ENCODE data around the gene KICS2. TPM values are rescaled to one million over a fixed set of nuclear protein-coding genes. Genes with fewer than 3 reads are reported as not detected.
A peak's percentile ranks its signal among the peaks of the same experiment; 100 is the strongest.

Gene KICS2
- total and polyA plus RNA-seq, 10 donors: 6.6 to 26.2 (median 13.7) TPM

DNA sequence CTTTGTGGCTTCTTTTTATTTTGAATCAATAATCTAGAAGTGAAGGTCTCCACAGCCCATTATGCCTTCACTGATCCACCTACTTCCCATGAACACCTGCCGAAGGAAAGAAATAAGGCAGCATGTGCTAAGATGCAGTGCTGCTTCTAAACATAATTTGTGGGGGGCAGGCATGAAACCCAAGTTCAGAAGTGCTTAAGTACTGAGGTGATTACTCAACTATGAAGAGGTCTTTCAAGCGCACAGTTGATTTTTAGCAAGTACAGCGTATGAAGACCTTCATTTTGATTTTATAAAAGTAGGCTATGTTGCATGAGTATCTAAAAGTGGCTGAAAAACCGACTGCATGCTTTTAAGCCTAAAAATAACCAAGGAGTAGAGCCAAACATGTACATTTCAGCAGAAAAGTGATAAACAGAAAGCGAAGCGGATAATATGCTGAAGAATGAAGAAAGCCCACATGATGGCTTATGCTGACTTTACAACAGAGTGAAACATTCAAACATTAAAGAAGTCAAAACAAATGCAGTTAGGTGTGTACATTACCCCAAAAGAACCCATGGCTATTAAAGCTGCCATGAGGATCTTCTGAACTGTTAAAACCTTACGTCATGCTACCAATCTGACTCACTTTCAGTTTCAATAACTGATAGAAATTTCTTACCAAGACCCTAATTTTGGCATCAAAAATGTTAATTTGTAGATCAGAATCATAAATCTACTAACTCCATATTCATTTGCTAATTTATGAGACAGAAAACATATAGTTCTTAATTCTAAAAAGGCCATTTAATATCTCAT, 29.3 kb downstream of the KICS2 start:
- no peak for TF ChIP-seq POLR2AphosphoS5 (IDR thresholded peaks at IDR 0.05)
- TF ChIP-seq, protein P1, sequence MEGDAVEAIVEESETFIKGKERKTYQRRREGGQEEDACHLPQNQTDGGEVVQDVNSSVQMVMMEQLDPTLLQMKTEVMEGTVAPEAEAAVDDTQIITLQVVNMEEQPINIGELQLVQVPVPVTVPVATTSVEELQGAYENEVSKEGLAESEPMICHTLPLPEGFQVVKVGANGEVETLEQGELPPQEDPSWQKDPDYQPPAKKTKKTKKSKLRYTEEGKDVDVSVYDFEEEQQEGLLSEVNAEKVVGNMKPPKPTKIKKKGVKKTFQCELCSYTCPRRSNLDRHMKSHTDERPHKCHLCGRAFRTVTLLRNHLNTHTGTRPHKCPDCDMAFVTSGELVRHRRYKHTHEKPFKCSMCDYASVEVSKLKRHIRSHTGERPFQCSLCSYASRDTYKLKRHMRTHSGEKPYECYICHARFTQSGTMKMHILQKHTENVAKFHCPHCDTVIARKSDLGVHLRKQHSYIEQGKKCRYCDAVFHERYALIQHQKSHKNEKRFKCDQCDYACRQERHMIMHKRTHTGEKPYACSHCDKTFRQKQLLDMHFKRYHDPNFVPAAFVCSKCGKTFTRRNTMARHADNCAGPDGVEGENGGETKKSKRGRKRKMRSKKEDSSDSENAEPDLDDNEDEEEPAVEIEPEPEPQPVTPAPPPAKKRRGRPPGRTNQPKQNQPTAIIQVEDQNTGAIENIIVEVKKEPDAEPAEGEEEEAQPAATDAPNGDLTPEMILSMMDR (IDR thresholded peaks at IDR 0.05 in 8 of 11, conservative IDR thresholded peaks at IDR 0.05 in 3 of 11): no peak
- no peak for TF ChIP-seq POLR2A (IDR thresholded peaks at IDR 0.05)
- H3K27ac ChIP-seq: peak overlapping the region in 1 of 8 donors; percentile 3
- no peak for DNase-seq
- 78 to 87% (median 82%) methylated on average over 7 of the region's 7 CpGs for WGBS, 5 donors
- no peaks in the 10 kb centered on the region for H3K27me3 ChIP-seq (replicated peaks in 1 of 7)
- intact Hi-C loops (cut with DNase I; ENCODE audit: low total_unique reads): no loop called here
- no peaks in the 10 kb centered on the region for H3K9me3 ChIP-seq
- H3K4me3 ChIP-seq: no peak overlapping the region
- H3K36me3 ChIP-seq: peaks cover 0 to 34% (median 17%) of the 10 kb centered on the region in 6 donors
- peaks cover 0 to 3% (median under 1%) of the 10 kb centered on the region in 6 donors for H3K4me1 ChIP-seq

DNA sequence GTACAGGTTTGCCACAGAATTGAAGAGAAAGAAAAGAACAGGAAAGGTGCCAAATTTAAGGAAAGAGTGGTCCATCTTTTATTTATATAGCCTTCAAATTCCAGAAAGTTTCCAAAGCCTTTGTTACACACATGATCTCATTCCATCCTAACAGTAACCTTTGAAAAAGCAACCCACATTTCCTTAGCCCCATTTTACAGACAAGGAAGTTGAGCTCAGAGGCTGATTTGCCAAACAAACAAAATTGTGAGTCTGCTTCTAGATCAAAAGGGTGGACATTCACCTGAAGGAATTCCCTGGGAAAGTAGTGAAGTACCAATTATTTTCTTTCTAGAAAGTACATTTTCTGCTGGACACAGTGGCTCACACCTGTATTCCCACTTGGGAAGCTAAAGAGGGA, 32.0 kb downstream of the KICS2 start:
- no peak for DNase-seq
- intact Hi-C loops (cut with DNase I; ENCODE audit: low total_unique reads): no loop called here

DNA sequence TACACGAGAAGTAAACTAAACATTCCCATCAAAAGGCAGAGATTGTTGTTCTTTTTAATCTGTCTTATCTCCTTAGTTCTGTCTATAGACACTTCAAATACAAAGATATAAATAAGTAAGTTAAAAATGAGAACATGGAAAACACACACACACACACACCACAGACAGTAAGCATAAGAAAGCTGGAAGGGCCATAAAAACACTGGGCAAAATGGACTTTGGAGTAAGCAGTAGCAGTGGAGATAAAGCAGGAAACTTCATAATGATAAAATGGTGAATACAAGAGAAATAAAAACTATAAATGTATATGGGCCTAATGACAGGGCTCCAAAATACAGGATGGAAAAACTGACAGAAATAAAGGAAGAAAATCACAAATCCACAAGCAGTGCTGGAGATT, 32.6 kb downstream of the KICS2 start:
- 88 to 100% (median 98%) methylated on average over 1 of the region's 1 CpG for WGBS, 5 donors
- TF ChIP-seq, protein P1 (IDR thresholded peaks at IDR 0.05 in 8 of 11, conservative IDR thresholded peaks at IDR 0.05 in 3 of 11): no peak
- no peak for TF ChIP-seq POLR2AphosphoS5 (IDR thresholded peaks at IDR 0.05)
- TF ChIP-seq POLR2A (IDR thresholded peaks at IDR 0.05): no peak
- intact Hi-C loops (cut with DNase I; ENCODE audit: low total_unique reads): no loop called here
- Histone ChIP-seq H3K9me3 (no peaks in the 10 kb centered on the region), H3K27me3 (replicated peaks in 1 of 7) (no peaks in the 10 kb centered on the region), H3K4me1 (peaks cover 0 to 13% (median 7%) of the 10 kb centered on the region in 6 donors), H3K36me3 (peaks cover 0 to 26% (median 13%) of the 10 kb centered on the region in 6 donors), H3K27ac (no peak overlapping the region), H3K4me3 (no peak overlapping the region)
- DNase-seq: no peak

More for the DNA sequence above, 32.0 kb downstream of the KICS2 start:
- Histone ChIP-seq H3K4me1 (peaks cover 0 to 13% (median 7%) of the 10 kb centered on the region in 6 donors), H3K27ac (no peak overlapping the region), H3K4me3 (no peak overlapping the region), H3K36me3 (peaks cover 0 to 32% (median 16%) of the 10 kb centered on the region in 6 donors), H3K27me3 (replicated peaks in 1 of 7) (no peaks in the 10 kb centered on the region), H3K9me3 (no peaks in the 10 kb centered on the region)
- no peak for TF ChIP-seq POLR2AphosphoS5 (IDR thresholded peaks at IDR 0.05)
- TF ChIP-seq POLR2A (IDR thresholded peaks at IDR 0.05): no peak
- TF ChIP-seq, protein P1 (IDR thresholded peaks at IDR 0.05 in 8 of 11, conservative IDR thresholded peaks at IDR 0.05 in 3 of 11): no peak

DNA sequence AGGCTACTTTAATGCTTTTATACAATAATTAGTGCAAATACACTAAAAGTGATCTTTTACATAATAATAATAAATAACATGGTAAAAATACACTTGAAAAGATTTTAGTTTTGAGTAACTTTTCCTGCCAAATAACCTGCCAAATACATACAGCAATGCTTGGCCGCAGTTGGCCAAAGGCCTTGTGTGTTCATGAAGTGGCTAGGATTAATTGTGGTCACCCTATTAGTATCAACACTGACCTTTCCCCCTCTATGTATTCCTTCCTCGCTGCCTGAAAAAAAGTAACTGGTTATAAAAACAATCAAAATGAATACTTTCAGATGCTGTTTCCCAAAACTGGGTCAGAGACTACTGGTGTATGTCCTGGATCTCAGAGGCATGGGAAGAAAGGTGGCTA, 34.3 kb downstream of the KICS2 start:
- DNase-seq: no peak
- H3K4me1 ChIP-seq: peaks cover 0 to 13% (median 7%) of the 10 kb centered on the region in 6 donors
- H3K4me3 ChIP-seq: no peak overlapping the region
- H3K9me3 ChIP-seq: no peaks in the 10 kb centered on the region
- no peaks in the 10 kb centered on the region for H3K27me3 ChIP-seq (replicated peaks in 1 of 7)
- WGBS, 5 donors: 71 to 88% (median 83%) methylated on average over 2 of the region's 2 CpGs
- TF ChIP-seq POLR2A (IDR thresholded peaks at IDR 0.05) (no peak), POLR2AphosphoS5 (IDR thresholded peaks at IDR 0.05) (no peak)
- TF ChIP-seq, protein P1 (IDR thresholded peaks at IDR 0.05 in 8 of 11, conservative IDR thresholded peaks at IDR 0.05 in 3 of 11): no peak
- intact Hi-C loops (cut with DNase I; ENCODE audit: low total_unique reads): no loop called here
- H3K36me3 ChIP-seq: peaks cover 0 to 11% (median 0%) of the 10 kb centered on the region in 6 donors
- H3K27ac ChIP-seq: no peak overlapping the region

All from spleen (tissue), 11 donors.